ENCODE measurements around the gene FARSA.

Gene FARSA

GRCh38 chr19:12888006-12888603, 45.4 kb downstream of the FARSA start:
- DNase-seq, result no peak

GRCh38 chr19:12886969-12887747, 46.4 kb downstream of the FARSA start, which contains the start of gene KLF1:
TSS of gene KLF1 (minus strand) at chr19:12887201. CDS start at chr19:12887140, 61 bp downstream.
- DNase-seq, result no peak

- DNase-seq, result no peak
Observed at GRCh38 chr19:12886651-12886968, 46.9 kb downstream of the FARSA start.

- DNase-seq, result no peak
Observed at GRCh38 chr19:12885749-12886650, 47.5 kb downstream of the FARSA start.

GRCh38 chr19:12884926-12885748, 48.4 kb downstream of the FARSA start:
- no peak for DNase-seq

- DNase-seq, result no peak
Observed at GRCh38 chr19:12884627-12884925, 48.9 kb downstream of the FARSA start.

GRCh38 chr19:12884202-12884601, 49.3 kb downstream of the FARSA start:
- no peak for DNase-seq

- no peak for DNase-seq
Observed at GRCh38 chr19:12882589-12882988, 50.9 kb downstream of the FARSA start.

GRCh38 chr19:12881172-12881808, 52.2 kb downstream of the FARSA start, which contains the start of gene DNASE2:
TSS of gene DNASE2 (minus strand) at chr19:12881449. CDS start at chr19:12881375, 74 bp downstream.
- DNase-seq, result peak; percentile 49

GRCh38 chr19:12880551-12881171, 52.9 kb downstream of the FARSA start:
- no peak for DNase-seq

GRCh38 chr19:12875086-12875485, 58.4 kb downstream of the FARSA start:
- DNase-seq, result no peak

GRCh38 chr19:12873891-12874745, 59.4 kb downstream of the FARSA start:
- no peak for DNase-seq

- no peak for DNase-seq
Observed at GRCh38 chr19:12872941-12873890, 60.3 kb downstream of the FARSA start.
